Endothelial cell of coronary artery (primary cell): ENCODE measurements around the gene KBTBD8. TPM values are rescaled to one million over a fixed set of nuclear protein-coding genes. Genes with fewer than 3 reads are reported as not detected.

ENCODE experiments used
- total RNA-seq: library from RNA; depleted of rRNA; stranded (reverse); fragments of >200 nt; gene quantifications from 2 replicates; pipeline ENCODE4 v1.2.3, GENCODE V29; 2014

The KBTBD8 gene
- total RNA-seq: 3.1 and 3.5 TPM in 2 replicates

DNA sequence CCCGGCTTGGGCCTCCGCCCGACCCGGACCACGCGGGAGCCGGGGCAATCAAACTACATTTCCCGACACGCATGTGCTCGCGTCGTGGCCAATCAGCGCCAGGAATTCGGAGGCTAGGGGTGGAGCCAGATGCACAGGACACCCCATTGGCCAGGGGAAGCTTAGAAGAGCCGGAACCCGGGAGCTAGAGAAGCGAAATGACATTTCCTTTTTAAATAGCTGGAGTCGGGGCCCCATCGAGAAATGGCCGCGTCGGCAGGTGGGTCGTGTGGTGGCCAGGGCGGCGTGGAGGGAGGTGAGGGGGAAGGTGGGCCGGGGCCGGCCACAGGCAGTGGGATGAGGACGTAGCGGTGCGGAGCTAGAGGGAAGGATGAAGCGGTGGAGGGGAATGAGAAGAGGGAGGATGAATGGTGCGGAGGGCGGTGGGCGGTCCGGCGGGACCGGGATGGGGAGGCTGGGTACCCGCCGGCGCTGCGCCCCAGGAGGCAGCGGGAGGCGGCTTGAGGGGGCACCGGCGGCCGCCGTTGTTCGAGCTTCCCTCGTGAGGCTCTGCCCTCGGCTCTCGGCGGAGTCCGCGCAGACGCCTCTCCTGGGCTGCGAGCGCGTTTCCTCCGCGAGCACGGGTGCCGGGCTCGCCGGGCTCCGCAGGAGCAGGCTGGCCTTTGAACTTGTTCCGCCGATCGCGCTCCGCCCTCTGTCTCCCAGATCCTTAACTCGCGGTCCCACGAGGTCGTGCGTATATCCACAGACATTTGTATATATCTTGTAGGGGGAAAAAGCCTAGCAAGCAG is at the start of gene KBTBD8:
TSS of gene KBTBD8 (plus strand) at position 195 of the 791 bp plus-strand sequence. CDS start at position 244, 49 bp downstream.

